ENCODE data around the gene DMRT1.

- TF ChIP-seq CTCF (IDR thresholded peaks at IDR 0.05), result no peak
- TF ChIP-seq POLR2A (IDR thresholded peaks at IDR 0.05), result no peak
These were observed 108.6 kb downstream of the DMRT1 start for GRCh38 chr9:950139-950538.
